Measurements from ENCODE around the gene CCL14. TPM values are rescaled to one million over a fixed set of nuclear protein-coding genes. Genes with fewer than 3 reads are reported as not detected.

The CCL14 gene
- total RNA-seq, 4 donors from 2014 or later, result 3.0 to 43.0 (median 23.2) TPM

DNA sequence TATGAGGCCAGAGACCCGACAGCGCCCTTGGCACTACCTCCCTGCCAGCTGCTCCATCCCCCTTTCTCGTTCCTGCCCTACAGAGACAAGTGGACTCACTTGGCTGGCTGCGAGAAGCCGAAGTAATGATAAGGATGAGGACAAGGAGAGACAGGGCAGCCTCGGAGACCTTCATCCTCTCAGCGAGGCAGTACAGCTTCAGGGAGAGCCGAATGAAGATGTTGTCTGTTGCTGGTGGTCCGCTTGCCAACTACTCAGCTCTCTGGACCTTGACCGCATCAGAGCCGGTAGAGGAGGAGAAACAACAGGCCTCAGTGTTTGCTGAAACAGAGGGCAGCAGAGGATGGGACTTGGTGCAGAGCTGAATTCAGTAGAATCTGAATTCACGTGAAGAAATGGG lies 5.3 kb downstream of the CCL14 start, which contains the start of gene CCL16:
Gene CCL16, minus strand, starts transcription at position 252 of the 400 bp plus-strand sequence. Its CDS starts 77 bp downstream, at position 175.
- WGBS, 2 donors, result 74 to 76% methylated on average over 12 of the region's 12 CpGs
- Histone ChIP-seq H3K4me3 (replicated peaks in 1 of 3) (no peak within 1 kb of the TSS), H3K36me3 (no peaks in the 10 kb centered on the region), H3K27me3 (no peaks in the 10 kb centered on the region), H3K27ac (no peak within 1 kb of the TSS), H3K4me1 (no peaks in the 10 kb centered on the region), H3K9me3 (no peaks in the 10 kb centered on the region)
- DNase-seq, result no peak
- intact Hi-C loops (cut with DNase I), result no loop called here
- no peak for TF ChIP-seq POLR2A (IDR thresholded peaks at IDR 0.05)
- TF ChIP-seq, protein P1, sequence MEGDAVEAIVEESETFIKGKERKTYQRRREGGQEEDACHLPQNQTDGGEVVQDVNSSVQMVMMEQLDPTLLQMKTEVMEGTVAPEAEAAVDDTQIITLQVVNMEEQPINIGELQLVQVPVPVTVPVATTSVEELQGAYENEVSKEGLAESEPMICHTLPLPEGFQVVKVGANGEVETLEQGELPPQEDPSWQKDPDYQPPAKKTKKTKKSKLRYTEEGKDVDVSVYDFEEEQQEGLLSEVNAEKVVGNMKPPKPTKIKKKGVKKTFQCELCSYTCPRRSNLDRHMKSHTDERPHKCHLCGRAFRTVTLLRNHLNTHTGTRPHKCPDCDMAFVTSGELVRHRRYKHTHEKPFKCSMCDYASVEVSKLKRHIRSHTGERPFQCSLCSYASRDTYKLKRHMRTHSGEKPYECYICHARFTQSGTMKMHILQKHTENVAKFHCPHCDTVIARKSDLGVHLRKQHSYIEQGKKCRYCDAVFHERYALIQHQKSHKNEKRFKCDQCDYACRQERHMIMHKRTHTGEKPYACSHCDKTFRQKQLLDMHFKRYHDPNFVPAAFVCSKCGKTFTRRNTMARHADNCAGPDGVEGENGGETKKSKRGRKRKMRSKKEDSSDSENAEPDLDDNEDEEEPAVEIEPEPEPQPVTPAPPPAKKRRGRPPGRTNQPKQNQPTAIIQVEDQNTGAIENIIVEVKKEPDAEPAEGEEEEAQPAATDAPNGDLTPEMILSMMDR (IDR thresholded peaks at IDR 0.05), result no peak

DNA sequence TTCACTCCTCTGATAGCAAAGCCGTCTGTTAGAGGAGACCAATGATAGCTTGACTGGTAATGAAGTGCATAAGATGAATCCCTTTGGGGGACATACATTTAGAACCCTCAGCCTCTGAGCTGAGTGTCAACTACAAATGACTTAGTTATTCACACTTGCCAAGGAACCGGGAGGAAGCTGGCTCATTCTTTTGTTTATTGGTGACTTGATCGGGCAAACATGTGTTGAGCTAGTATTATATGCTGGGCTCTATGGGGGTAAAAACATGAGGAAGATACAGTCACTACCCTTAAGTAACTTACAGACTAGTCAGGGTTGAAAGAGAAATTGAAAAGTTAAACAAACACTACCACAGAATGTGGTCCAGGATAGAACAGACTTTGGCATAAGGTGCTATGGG lies 8.2 kb downstream of the CCL14 start:
- DNase-seq, result no peak
- no peak overlapping the region for H3K4me3 ChIP-seq (replicated peaks in 1 of 3)
- no peak overlapping the region for H3K27ac ChIP-seq
- H3K27me3 ChIP-seq, result no peaks in the 10 kb centered on the region
- WGBS, 2 donors, result 83 to 94% methylated on average over 3 of the region's 3 CpGs
- no peaks in the 10 kb centered on the region for H3K9me3 ChIP-seq
- H3K4me1 ChIP-seq, result no peaks in the 10 kb centered on the region
- intact Hi-C loops (cut with DNase I), result no loop called here
- H3K36me3 ChIP-seq, result no peaks in the 10 kb centered on the region
- TF ChIP-seq, protein P1 (IDR thresholded peaks at IDR 0.05), result no peak
- TF ChIP-seq POLR2A (IDR thresholded peaks at IDR 0.05), result no peak

DNA sequence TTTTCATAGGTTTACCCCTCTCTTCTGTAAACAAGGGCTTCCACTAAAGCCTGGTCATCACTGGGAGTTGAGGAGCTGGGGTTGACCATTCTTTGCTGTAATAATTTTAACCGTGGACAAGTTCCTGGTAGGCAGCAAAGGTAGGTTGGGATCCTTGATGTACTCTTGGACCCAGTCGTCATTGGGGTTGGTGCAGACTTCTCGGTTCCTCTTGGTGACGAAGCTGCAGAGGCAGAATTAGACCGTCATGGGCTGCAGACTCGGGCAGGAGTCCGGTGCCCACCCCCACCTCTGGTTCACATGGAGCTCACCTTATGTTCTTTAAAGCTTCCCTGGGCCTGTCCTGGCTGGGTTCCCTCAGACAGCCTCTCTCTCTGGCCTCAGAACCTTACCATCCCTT lies 9.0 kb downstream of the CCL14 start:
- intact Hi-C loops (cut with DNase I), result no loop called here
- Histone ChIP-seq H3K9me3 (no peaks in the 10 kb centered on the region), H3K4me3 (replicated peaks in 1 of 3) (no peak overlapping the region), H3K4me1 (no peaks in the 10 kb centered on the region), H3K36me3 (no peaks in the 10 kb centered on the region), H3K27me3 (no peaks in the 10 kb centered on the region), H3K27ac (no peak overlapping the region)
- TF ChIP-seq, protein P1 (IDR thresholded peaks at IDR 0.05), result no peak
- no peak for TF ChIP-seq POLR2A (IDR thresholded peaks at IDR 0.05)
- DNase-seq, result no peak
- WGBS, 2 donors, result 91 to 98% methylated on average over 7 of the region's 7 CpGs

DNA sequence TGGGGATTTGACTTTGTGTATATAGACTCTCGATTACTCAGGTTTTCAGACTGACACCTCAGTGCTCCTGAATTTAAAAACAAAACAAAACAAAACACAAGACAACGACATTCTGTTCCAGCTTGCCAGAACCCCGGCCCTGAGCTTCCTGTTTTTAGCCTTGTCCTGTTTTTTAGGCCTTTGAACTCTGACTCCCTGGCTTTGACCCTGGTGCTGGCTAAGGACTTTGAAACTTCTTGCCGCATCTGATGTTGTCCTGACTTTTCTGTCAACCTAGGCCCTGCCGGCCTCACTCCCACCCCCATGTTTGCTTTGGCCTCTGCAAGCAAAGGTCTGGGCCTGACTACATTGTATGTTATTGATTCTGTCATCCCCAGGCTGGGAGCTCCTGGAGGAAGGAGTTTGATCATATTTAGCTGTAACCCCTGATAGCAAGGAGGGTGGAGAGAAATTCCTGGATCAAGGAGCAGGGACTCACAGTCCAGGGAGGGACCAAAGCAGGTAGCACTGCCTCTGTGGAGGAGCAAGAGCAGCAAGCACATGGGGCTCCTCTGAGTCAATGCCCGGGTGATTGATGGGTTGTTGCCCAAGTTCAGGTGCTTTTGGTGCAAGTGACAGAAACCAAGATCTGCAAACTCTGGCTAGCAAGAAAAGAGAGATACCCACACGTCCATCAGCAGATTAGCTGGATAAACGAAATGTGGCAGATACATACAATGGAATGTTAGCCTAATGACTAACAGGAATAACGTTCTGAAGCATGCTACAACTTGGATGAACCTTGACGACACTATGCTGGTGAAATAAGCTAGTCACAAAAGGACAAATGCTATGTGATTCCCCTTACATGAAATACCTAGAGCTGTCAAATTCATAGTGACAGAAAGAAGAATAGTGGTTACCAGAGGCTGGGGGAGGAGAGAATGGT lies 12.9 kb downstream of the CCL14 start:
- intact Hi-C loops (cut with DNase I), result loop anchor here (5.0 kb wide), 2 partner anchors 99 to 174 kb away; no protein-coding TSS in a partner anchor
- no peaks in the 10 kb centered on the region for H3K36me3 ChIP-seq
- 56 to 61% methylated on average over 10 of the region's 10 CpGs for WGBS, 2 donors
- no peaks in the 10 kb centered on the region for H3K27me3 ChIP-seq
- no peaks in the 10 kb centered on the region for H3K4me1 ChIP-seq
- H3K27ac ChIP-seq, result no peak overlapping the region
- H3K4me3 ChIP-seq (replicated peaks in 1 of 3), result no peak overlapping the region
- H3K9me3 ChIP-seq, result no peaks in the 10 kb centered on the region
- no peak for TF ChIP-seq POLR2A (IDR thresholded peaks at IDR 0.05)
- TF ChIP-seq, protein P1 (IDR thresholded peaks at IDR 0.05), result no peak
- no peak for DNase-seq

DNA sequence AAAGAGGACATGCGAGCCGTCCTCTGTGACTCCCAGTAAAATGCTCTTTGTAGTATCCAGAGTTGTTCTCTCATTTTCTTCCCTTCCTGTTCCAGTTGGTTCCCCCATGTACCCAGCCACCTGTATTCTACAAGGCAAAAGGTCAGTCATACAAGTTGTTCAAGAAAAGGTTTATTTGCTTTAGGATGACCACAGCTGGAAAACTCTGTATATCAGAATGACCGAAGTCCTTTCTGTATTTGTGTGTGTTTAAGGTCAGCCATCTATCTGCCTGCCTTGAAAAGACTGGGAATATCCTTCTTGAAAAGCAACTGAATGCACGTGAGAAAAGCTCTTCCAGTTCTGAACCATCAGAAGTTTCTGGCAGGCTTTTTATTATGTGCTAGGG lies 13.6 kb downstream of the CCL14 start:
- WGBS, 2 donors, result 84 to 88% methylated on average over 4 of the region's 4 CpGs
- no peak overlapping the region for H3K4me3 ChIP-seq (replicated peaks in 1 of 3)
- no peaks in the 10 kb centered on the region for H3K36me3 ChIP-seq
- H3K4me1 ChIP-seq, result no peaks in the 10 kb centered on the region
- H3K9me3 ChIP-seq, result no peaks in the 10 kb centered on the region
- H3K27me3 ChIP-seq, result no peaks in the 10 kb centered on the region
- intact Hi-C loops (cut with DNase I), result loop anchor here (5.0 kb wide), 2 partner anchors 99 to 174 kb away; no protein-coding TSS in a partner anchor
- TF ChIP-seq, protein P1 (IDR thresholded peaks at IDR 0.05), result no peak
- TF ChIP-seq POLR2A (IDR thresholded peaks at IDR 0.05), result no peak
- no peak for DNase-seq
- no peak overlapping the region for H3K27ac ChIP-seq

Data from thyroid gland (tissue), 4 donors.